Loucy (cell line): ENCODE data around the gene N4BP2L1.

Experiments used
- H2AFZ ChIP-seq: fragments of 200-600 bp; sonication (generic); 2 replicates; pipeline ENCODE4 v1.6.0; 2016; ENCODE audit warnings: antibody characterized with exemption, mild to moderate bottlenecking, low read length, moderate library complexity
- H3F3A ChIP-seq: fragments of 200-600 bp; 2 replicates; pipeline ENCODE4 v1.6.0; 2016; ENCODE audit warnings: antibody characterized with exemption, low read depth, mild to moderate bottlenecking
- H3K27me3 ChIP-seq: fragments of 200-600 bp; sonication (generic); 2 replicates; pipeline ENCODE4 v1.6.1; 2014; ENCODE audit warnings: low read length, mild to moderate bottlenecking; ENCODE audit not compliant: insufficient read depth, poor library complexity, severe bottlenecking
- H3K36me3 ChIP-seq: fragments of 200-600 bp; sonication (generic); 2 replicates; pipeline ENCODE4 v1.6.1; 2016; ENCODE audit warnings: low read length; ENCODE audit not compliant: insufficient read depth
- H3K4me1 ChIP-seq: fragments of 200-600 bp; sonication (generic); 2 replicates; pipeline ENCODE4 v1.5.1; 2014; ENCODE audit warnings: low read length, mild to moderate bottlenecking; ENCODE audit not compliant: insufficient read depth, poor library complexity, severe bottlenecking
- H3K4me2 ChIP-seq: fragments of 200-600 bp; sonication (generic); 2 replicates; pipeline ENCODE4 v1.6.0; 2014; ENCODE audit warnings: antibody characterized with exemption, low read length, low read depth, mild to moderate bottlenecking; ENCODE audit not compliant: poor library complexity, severe bottlenecking
- H3K4me3 ChIP-seq: fragments of 200-600 bp; sonication (generic); 2 replicates; pipeline ENCODE4 v1.5.1; 2014; ENCODE audit warnings: low read length, mild to moderate bottlenecking, mixed read lengths; ENCODE audit not compliant: poor library complexity, severe bottlenecking
- H3K79me2 ChIP-seq: fragments of 200-600 bp; sonication (generic); 2 replicates; pipeline ENCODE4 v1.6.1; 2014; ENCODE audit warnings: low read length; ENCODE audit not compliant: insufficient read depth
- H3K9ac ChIP-seq: fragments of 200-600 bp; sonication (generic); 2 replicates; pipeline ENCODE4 v1.6.0; 2014; ENCODE audit warnings: mild to moderate bottlenecking, low read depth, low read length, moderate library complexity; ENCODE audit not compliant: poor library complexity, severe bottlenecking
- H3K9me2 ChIP-seq: fragments of 200-600 bp; sonication (generic); replicated peaks from 2 replicates; pipeline ENCODE4 v1.6.1; 2016; ENCODE audit warnings: low read depth, low read length, mixed read lengths
- H3K9me3 ChIP-seq: fragments of 200-600 bp; sonication (generic); 2 replicates; pipeline ENCODE4 v1.6.1; 2014; ENCODE audit warnings: mild to moderate bottlenecking, antibody characterized with exemption, low read length, low read depth; ENCODE audit not compliant: insufficient read depth
- H4K20me1 ChIP-seq: fragments of 200-600 bp; sonication (generic); 2 replicates; pipeline ENCODE4 v1.6.0; 2014; ENCODE audit warnings: antibody characterized with exemption, low read length, mild to moderate bottlenecking; ENCODE audit not compliant: insufficient read depth, poor library complexity, severe bottlenecking
- CTCF ChIP-seq: fragments of 200-600 bp; sonication (generic); conservative IDR thresholded peaks from 2 replicates; pipeline ENCODE4 v1.5.1; 2014; ENCODE audit warnings: mild to moderate bottlenecking, antibody characterized with exemption, low read length
- EZH2phosphoT487 ChIP-seq: fragments of 200-600 bp; IDR thresholded peaks from 2 replicates; pipeline ENCODE4 v1.6.1; 2018; ENCODE audit warnings: antibody characterized with exemption, mild to moderate bottlenecking, moderate library complexity, borderline replicate concordance

The N4BP2L1 gene

DNA sequence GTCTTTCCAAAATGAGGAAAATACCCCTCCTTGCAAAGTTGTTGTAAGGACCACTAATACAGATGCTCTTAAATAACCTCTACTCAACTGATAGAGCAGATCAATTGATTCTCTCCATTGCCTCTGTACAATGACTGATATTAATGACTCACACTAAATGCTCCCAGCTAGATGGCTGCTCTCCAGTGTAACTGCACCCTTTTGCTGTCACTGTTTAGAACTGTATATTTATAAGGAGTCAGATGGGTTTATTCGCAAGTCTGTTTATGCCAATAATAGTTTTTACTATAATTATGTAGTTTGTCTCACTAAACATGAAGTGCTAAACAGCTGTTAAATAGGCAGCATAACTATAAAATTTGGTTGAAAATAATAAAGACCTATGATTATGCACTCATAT is 21.0 kb upstream of the N4BP2L1 start:
- Histone ChIP-seq H4K20me1 (no peaks in the 10 kb centered on the region), H3K4me1 (no peaks in the 10 kb centered on the region), H3K4me2 (no peak overlapping the region), H3K27me3 (no peaks in the 10 kb centered on the region), H3K9me2 (no peaks in the 10 kb centered on the region), H3K9ac (no peak overlapping the region), H3K79me2 (no peaks in the 10 kb centered on the region), H2AFZ (no peak overlapping the region), H3F3A (no peaks in the 10 kb centered on the region), H3K36me3 (no peaks in the 10 kb centered on the region), H3K9me3 (peaks cover 3% of the 10 kb centered on the region; the same call in 1 of the 2 replicates), H3K4me3 (no peak overlapping the region)
- TF ChIP-seq EZH2phosphoT487 (no peak), CTCF (no peak)

GRCh38 chr13:32447894-32448623 is 20.1 kb upstream of the N4BP2L1 start:
- Histone ChIP-seq H3K9ac (no peak overlapping the region), H3K4me2 (no peak overlapping the region), H4K20me1 (no peaks in the 10 kb centered on the region), H3K79me2 (no peaks in the 10 kb centered on the region), H2AFZ (no peak overlapping the region), H3K4me3 (no peak overlapping the region), H3F3A (no peaks in the 10 kb centered on the region), H3K27me3 (no peaks in the 10 kb centered on the region), H3K9me2 (no peaks in the 10 kb centered on the region), H3K36me3 (no peaks in the 10 kb centered on the region), H3K4me1 (no peaks in the 10 kb centered on the region), H3K9me3 (peaks cover 3% of the 10 kb centered on the region; the same call in 1 of the 2 replicates)
- TF ChIP-seq CTCF (no peak), EZH2phosphoT487 (no peak)

DNA sequence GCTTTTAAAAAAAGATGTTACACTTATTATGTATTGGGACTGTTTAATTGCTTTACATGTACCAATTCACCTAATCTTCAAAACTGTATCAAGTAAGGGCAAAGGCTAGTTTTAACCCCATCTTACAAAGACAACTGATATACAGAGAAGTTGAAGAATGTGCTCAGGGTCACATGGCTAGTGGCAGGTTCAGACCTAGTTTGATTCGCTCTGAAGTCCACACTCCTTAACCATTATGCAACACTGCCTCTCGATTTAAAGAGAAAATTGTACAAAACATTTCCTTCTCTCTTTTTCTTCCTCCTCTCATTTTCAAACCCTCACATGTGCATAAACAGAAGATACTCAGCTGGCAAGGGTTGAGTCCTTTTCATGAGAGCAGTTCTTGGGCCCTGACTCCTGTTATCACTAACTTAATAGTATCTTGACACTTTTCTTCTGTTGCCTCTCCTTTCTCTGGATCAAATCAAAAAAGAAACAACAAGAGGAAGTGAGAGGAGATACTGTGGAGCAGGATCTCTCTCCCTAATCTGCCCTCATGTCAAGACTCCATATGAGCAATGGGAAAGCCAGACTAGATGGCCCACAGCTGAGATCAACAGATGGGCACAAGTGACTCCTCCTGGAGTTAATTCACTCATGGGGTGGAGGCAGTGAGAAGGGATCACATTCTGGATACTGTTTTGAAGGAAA is 19.0 kb upstream of the N4BP2L1 start:
- no peak overlapping the region for H3K9ac ChIP-seq
- H3K9me2 ChIP-seq = no peaks in the 10 kb centered on the region
- no peaks in the 10 kb centered on the region for H4K20me1 ChIP-seq
- no peaks in the 10 kb centered on the region for H3K36me3 ChIP-seq
- no peak overlapping the region for H2AFZ ChIP-seq
- H3K4me3 ChIP-seq = no peak overlapping the region
- H3K79me2 ChIP-seq = no peaks in the 10 kb centered on the region
- H3K9me3 ChIP-seq = peaks cover 3% of the 10 kb centered on the region; the same call in 1 of the 2 replicates
- TF ChIP-seq CTCF (no peak), EZH2phosphoT487 (no peak)
- H3K4me1 ChIP-seq = no peaks in the 10 kb centered on the region
- H3F3A ChIP-seq = no peaks in the 10 kb centered on the region
- no peaks in the 10 kb centered on the region for H3K27me3 ChIP-seq
- H3K4me2 ChIP-seq = no peak overlapping the region
